ENCODE measurements around the gene FBXW5.

DNA sequence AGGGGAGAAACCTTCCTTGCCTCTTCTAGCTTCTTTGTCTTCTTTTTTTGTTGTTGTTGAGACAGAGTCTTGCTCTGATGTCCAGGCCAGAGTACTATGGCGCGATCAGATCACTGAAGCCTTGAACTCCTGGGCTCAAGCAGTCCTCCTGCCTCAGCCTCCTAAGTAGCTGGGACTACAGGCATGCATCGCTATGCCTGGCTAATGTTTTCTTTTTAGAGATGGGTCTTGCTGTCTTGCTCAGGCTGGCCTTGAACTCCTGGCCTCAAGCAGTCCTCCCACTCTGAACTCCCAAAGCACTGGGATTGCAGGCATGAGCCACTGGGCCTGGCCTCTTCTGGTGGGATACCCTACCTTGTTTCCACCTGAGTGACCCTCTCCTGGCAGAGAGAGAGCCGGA lies 44.3 kb upstream of the FBXW5 start:
- TF ChIP-seq POLR2A (IDR thresholded peaks at IDR 0.05), result no peak
- TF ChIP-seq, protein P1, sequence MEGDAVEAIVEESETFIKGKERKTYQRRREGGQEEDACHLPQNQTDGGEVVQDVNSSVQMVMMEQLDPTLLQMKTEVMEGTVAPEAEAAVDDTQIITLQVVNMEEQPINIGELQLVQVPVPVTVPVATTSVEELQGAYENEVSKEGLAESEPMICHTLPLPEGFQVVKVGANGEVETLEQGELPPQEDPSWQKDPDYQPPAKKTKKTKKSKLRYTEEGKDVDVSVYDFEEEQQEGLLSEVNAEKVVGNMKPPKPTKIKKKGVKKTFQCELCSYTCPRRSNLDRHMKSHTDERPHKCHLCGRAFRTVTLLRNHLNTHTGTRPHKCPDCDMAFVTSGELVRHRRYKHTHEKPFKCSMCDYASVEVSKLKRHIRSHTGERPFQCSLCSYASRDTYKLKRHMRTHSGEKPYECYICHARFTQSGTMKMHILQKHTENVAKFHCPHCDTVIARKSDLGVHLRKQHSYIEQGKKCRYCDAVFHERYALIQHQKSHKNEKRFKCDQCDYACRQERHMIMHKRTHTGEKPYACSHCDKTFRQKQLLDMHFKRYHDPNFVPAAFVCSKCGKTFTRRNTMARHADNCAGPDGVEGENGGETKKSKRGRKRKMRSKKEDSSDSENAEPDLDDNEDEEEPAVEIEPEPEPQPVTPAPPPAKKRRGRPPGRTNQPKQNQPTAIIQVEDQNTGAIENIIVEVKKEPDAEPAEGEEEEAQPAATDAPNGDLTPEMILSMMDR (IDR thresholded peaks at IDR 0.05), result no peak
